HFF-Myc (cell line): ENCODE measurements around the gene RERE.
"Not testable (repeated sequence)": the region's sequence is repeated elsewhere in the genome, so short reads cannot be mapped to it uniquely, and the experiment has no call there.

Experiments used
- DNase-seq: peaks from one replicate; pipeline ENCODE4 v3.0.0-alpha.2; 2011; ENCODE audit warnings: low read depth; ENCODE audit errors: extremely low read depth
- H3K4me3 ChIP-seq: replicated peaks from 2 replicates; pipeline ENCODE4 v1.5.1; 2011; ENCODE audit warnings: low read depth, mild to moderate bottlenecking, control low read depth, low read length
- TF ChIP-seq, protein P1 (sequence below): IDR thresholded peaks from 2 replicates; pipeline ENCODE4 v1.5.1; 2012; ENCODE audit warnings: mild to moderate bottlenecking, low read depth, low read length, control low read depth; ENCODE audit errors: missing control alignments

The RERE gene

DNA sequence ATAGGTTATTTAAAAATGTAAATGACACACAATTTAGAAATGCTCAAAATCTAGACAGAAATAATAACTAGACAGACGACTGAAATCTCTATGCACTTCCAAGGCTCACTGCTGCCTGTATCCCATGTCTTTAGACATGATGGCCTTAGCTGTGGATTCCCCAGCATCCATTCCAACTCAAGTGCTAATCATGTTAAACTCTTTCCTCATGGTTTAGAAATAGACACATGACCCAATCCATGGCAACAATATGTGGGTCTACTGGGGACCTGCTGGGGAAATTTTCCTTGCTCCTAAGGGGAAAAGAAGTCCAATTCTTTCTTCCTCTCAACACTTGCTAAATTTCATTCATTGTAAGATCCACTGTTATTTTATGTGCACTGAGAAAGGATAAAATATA is 311.0 kb downstream of the RERE start:
- TF ChIP-seq, protein P1, sequence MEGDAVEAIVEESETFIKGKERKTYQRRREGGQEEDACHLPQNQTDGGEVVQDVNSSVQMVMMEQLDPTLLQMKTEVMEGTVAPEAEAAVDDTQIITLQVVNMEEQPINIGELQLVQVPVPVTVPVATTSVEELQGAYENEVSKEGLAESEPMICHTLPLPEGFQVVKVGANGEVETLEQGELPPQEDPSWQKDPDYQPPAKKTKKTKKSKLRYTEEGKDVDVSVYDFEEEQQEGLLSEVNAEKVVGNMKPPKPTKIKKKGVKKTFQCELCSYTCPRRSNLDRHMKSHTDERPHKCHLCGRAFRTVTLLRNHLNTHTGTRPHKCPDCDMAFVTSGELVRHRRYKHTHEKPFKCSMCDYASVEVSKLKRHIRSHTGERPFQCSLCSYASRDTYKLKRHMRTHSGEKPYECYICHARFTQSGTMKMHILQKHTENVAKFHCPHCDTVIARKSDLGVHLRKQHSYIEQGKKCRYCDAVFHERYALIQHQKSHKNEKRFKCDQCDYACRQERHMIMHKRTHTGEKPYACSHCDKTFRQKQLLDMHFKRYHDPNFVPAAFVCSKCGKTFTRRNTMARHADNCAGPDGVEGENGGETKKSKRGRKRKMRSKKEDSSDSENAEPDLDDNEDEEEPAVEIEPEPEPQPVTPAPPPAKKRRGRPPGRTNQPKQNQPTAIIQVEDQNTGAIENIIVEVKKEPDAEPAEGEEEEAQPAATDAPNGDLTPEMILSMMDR = no peak
- DNase-seq = no peak
- no peak overlapping the region for H3K4me3 ChIP-seq

GRCh38 chr1:8503842-8504241 is 313.6 kb downstream of the RERE start:
- no peak for DNase-seq
- H3K4me3 ChIP-seq = no peak overlapping the region
- TF ChIP-seq, protein P1 = no peak

DNA sequence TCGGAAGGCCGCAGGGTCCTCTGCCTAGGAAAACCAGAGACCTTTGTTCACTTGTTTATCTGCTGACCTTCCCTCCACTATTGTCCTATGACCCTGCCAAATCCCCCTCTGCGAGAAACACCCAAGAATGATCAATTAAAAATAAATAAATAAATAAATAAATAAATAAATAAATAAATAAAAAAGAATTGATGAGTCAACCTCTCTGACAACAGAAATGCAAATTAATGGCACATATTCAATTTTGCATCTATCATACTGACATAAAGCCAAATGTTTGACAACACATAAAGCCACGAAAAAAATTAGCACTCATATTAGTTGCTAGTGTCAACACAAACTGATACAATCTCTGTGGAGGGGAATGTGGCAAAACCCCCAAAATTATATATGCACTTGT is 314.5 kb downstream of the RERE start:
- not testable (repeated sequence) for DNase-seq, H3K4me3 ChIP-seq

GRCh38 chr1:8497210-8497819 is 320.1 kb downstream of the RERE start:
- TF ChIP-seq, protein P1 = no peak
- DNase-seq = no peak
- H3K4me3 ChIP-seq = no peak overlapping the region

DNA sequence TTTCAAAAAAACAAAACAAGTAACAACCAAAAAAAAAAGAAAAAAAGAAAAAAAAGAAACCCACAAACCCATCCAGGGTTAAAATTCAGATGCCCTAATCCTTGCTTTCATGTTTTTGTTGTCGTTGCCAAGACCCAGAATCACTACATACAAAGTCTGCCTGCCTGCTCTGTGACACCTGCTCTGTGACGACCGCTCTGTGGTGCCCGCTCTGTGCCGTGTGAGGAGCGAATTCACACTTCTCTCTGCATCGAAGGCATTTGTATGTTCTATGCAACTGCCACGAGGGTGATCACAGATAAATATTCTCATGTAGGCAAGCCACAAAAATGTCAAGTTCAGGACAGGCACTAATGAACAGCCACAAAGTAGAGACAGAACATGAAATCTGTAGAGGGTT is 321.0 kb downstream of the RERE start:
- TF ChIP-seq, protein P1 = no peak
- no peak overlapping the region for H3K4me3 ChIP-seq
- no peak for DNase-seq

DNA sequence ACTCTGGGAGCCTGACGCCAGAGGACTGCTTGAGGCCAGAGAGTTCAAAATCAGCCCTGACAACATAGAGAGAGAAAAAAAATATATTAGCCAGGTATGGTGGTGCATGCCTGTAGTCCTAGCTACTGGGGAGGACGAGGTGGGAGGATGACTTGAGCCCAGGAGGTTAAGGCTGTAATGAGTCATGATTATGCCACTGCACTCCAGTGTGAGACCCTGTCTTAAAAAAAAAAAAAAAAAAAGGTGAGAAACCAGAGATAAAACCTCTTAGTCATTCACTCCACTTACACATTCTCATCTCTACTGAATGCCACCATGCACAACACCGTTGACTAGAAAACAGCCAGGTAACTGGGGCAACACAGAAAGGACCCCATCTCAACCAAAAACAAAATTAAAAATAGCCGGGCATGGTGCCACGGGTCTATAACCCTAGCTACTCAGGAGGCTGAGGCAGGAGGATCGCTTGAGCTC is 321.5 kb downstream of the RERE start:
- TF ChIP-seq, protein P1 = no peak
- H3K4me3 ChIP-seq = no peak overlapping the region
- no peak for DNase-seq

- DNase-seq = no peak
- TF ChIP-seq, protein P1 = no peak
- no peak overlapping the region for H3K4me3 ChIP-seq
These were observed 322.8 kb downstream of the RERE start for GRCh38 chr1:8494681-8495080.
